ENCODE measurements around the gene C19orf67.

C19orf67 gene

GRCh38 chr19:14085309-14085995 lies at the start of gene C19orf67:
TSS of gene C19orf67 (minus strand) at chr19:14085783. CDS start at chr19:14085627, 156 bp downstream.
- DNase-seq = no peak

GRCh38 chr19:14135355-14135754 lies 49.8 kb upstream of the C19orf67 start:
- no peak for DNase-seq

GRCh38 chr19:14127929-14128509 lies 42.4 kb upstream of the C19orf67 start:
- no peak for DNase-seq

GRCh38 chr19:14127176-14127575 lies 41.6 kb upstream of the C19orf67 start:
- no peak for DNase-seq

- DNase-seq = no peak
These were observed 37.3 kb upstream of the C19orf67 start for GRCh38 chr19:14122924-14123323.

GRCh38 chr19:14120497-14120780 lies 34.9 kb upstream of the C19orf67 start:
- DNase-seq = no peak

- no peak for DNase-seq
These were observed 34.3 kb upstream of the C19orf67 start for GRCh38 chr19:14119644-14120496.

- DNase-seq = no peak
These were observed 33.6 kb upstream of the C19orf67 start for GRCh38 chr19:14119146-14119545.

GRCh38 chr19:14118165-14119051 lies 32.8 kb upstream of the C19orf67 start:
- DNase-seq = no peak

GRCh38 chr19:14117668-14118164 lies 32.1 kb upstream of the C19orf67 start, which contains the start of gene PRKACA:
TSS of gene PRKACA (minus strand) at chr19:14117762. CDS start at chr19:14117547, 215 bp downstream.
- DNase-seq = peak; percentile 90

- no peak for DNase-seq
These were observed 31.5 kb upstream of the C19orf67 start for GRCh38 chr19:14116918-14117578.

GRCh38 chr19:14116525-14116917 lies 30.9 kb upstream of the C19orf67 start:
- no peak for DNase-seq

GRCh38 chr19:14115756-14116155 lies 30.2 kb upstream of the C19orf67 start:
- no peak for DNase-seq

- no peak for DNase-seq
These were observed 29.3 kb upstream of the C19orf67 start for GRCh38 chr19:14114854-14115253.

- no peak for DNase-seq
These were observed 28.9 kb upstream of the C19orf67 start for GRCh38 chr19:14114439-14114838.

GRCh38 chr19:14113762-14114414 lies 28.3 kb upstream of the C19orf67 start:
- DNase-seq = no peak

GRCh38 chr19:14112809-14113385 lies 27.3 kb upstream of the C19orf67 start:
- no peak for DNase-seq

- DNase-seq = no peak
These were observed 26.6 kb upstream of the C19orf67 start for GRCh38 chr19:14112051-14112808.

GRCh38 chr19:14111486-14111885 lies 25.9 kb upstream of the C19orf67 start:
- DNase-seq = no peak

- no peak for DNase-seq
These were observed 25.1 kb upstream of the C19orf67 start for GRCh38 chr19:14110650-14111049.

All from NCI-H2107 (cell line).